Natural killer cell (primary cell): ENCODE results near the gene NRARP. TPM values are rescaled to one million over a fixed set of nuclear protein-coding genes. Genes with fewer than 3 reads are reported as not detected.
"Not testable (repeated sequence)": the region's sequence is repeated elsewhere in the genome, so short reads cannot be mapped to it uniquely, and the experiment has no call there.

Experiments
- ATAC-seq, 3 donors: fragments of 150-1000 bp in 2 of 3; fragments of 200-7000 bp in 1 of 3; cut with Tn5 transposase; 1 replicate in 1 of 3; 2 replicates in 2 of 3; pipeline ENCODE4 v1.10.0; 2021; ENCODE audit warnings: mild to moderate bottlenecking in 2 of 3, moderate library complexity in 2 of 3
- DNase-seq, 2 donors: peaks; one replicate each; pipeline versions ENCODE4 v3.0.0 to v3.0.0-alpha.2; 2013 to 2021; ENCODE audit warnings: mixed read lengths in 1 of 2
- H3K27ac ChIP-seq: one replicate; pipeline ENCODE4 v1.5.1; 2013; ENCODE audit warnings: mild to moderate bottlenecking, low read length
- H3K27me3 ChIP-seq: one replicate; pipeline ENCODE4 v1.6.1; 2013; ENCODE audit warnings: low read length; ENCODE audit not compliant: control insufficient read depth, insufficient read depth
- H3K36me3 ChIP-seq: one replicate; pipeline ENCODE4 v1.6.1; 2013; ENCODE audit warnings: low read length; ENCODE audit not compliant: control insufficient read depth, insufficient read depth
- H3K4me1 ChIP-seq: one replicate; pipeline ENCODE4 v1.6.1; 2013; ENCODE audit warnings: low read length; ENCODE audit not compliant: control insufficient read depth, insufficient read depth
- H3K4me3 ChIP-seq: one replicate; pipeline ENCODE4 v1.5.1; 2013; ENCODE audit warnings: low read length
- H3K9me3 ChIP-seq: one replicate; pipeline ENCODE4 v1.6.1; 2013; ENCODE audit warnings: low read length; ENCODE audit not compliant: control insufficient read depth, insufficient read depth
- H3K27ac Mint-ChIP-seq, 2 donors: one replicate each; pipeline ENCODE4 v1.8.0; 2022; ENCODE audit warnings: mild to moderate bottlenecking in 2 of 2, mixed read lengths in 2 of 2, moderate library complexity in 1 of 2
- H3K27me3 Mint-ChIP-seq, 2 donors: one replicate each; pipeline ENCODE4 v1.8.0; 2022; ENCODE audit warnings: low read depth in 2 of 2, mixed read lengths in 2 of 2
- H3K36me3 Mint-ChIP-seq: one replicate; pipeline ENCODE4 v1.8.0; 2022; ENCODE audit warnings: mixed read lengths
- H3K4me1 Mint-ChIP-seq, 2 donors: one replicate each; pipeline ENCODE4 v1.8.0; 2022; ENCODE audit warnings: mixed read lengths in 2 of 2
- H3K4me3 Mint-ChIP-seq: one replicate; pipeline ENCODE4 v1.8.0; 2022; ENCODE audit warnings: mild to moderate bottlenecking, moderate library complexity, mixed read lengths
- H3K9me3 Mint-ChIP-seq, 2 donors: one replicate each; pipeline ENCODE4 v1.8.0; 2022; ENCODE audit warnings: mixed read lengths in 2 of 2
- CTCF ChIP-seq: fragments of 200-600 bp; IDR thresholded peaks from one replicate; pipeline ENCODE4 v1.8.0; 2022; ENCODE audit warnings: antibody characterized with exemption
- WGBS: methylation state at CpG from one replicate; pipeline ENCODE4 v1.1.7; 2013; ENCODE audit warnings: missing lambda C conversion rate; ENCODE audit not compliant: insufficient coverage; 5-methylcytosine and 5-hydroxymethylcytosine counted together
- intact Hi-C: fragments of 100-400 bp; cut with micrococcal nuclease; formaldehyde crosslinking; loops from one replicate; pipeline ENCODE4 v1.14.2; 2022
- total RNA-seq, 4 donors: library from RNA; stranded (reverse); fragments of 120-200 nt in 1 of 4; gene quantifications; one replicate each; pipeline versions ENCODE4 v1.2.3 to v1.2.4, GENCODE V29; 2013 to 2022

The NRARP gene
- total RNA-seq, 3 donors from 2014 or later (not counting 1 experiment from before 2014, with no cell fraction given) = 0.88 to 2.3 (median 1.2) TPM

- intact Hi-C loops = no loop called here
- no peak overlapping the region for H3K4me3 ChIP-seq
- DNase-seq (no peak), ATAC-seq (no peak)
- Mint-ChIP-seq H3K27me3 (peaks cover 0 to 5% of the 10 kb centered on the region in 2 donors), H3K36me3 (no peaks in the 10 kb centered on the region), H3K27ac (no peak overlapping the region), H3K9me3 (peaks cover 7 to 9% of the 10 kb centered on the region in 2 donors), H3K4me3 (no peak overlapping the region), H3K4me1 (peaks cover 0 to 13% of the 10 kb centered on the region in 2 donors)
- WGBS = 93% methylated on average over 9 of the region's 9 CpGs
- no peaks in the 10 kb centered on the region for H3K36me3 ChIP-seq
- no peak overlapping the region for H3K27ac ChIP-seq
- peaks cover 2% of the 10 kb centered on the region for H3K4me1 ChIP-seq
- H3K27me3 ChIP-seq = peaks cover 4% of the 10 kb centered on the region
- no peak for TF ChIP-seq CTCF
- H3K9me3 ChIP-seq = no peaks in the 10 kb centered on the region
Measured at GRCh38 chr9:137331929-137332328, 29.9 kb upstream of the NRARP start.

GRCh38 chr9:137330689-137331088, 28.6 kb upstream of the NRARP start:
- intact Hi-C loops = no loop called here
- Mint-ChIP-seq H3K27ac (peak overlapping the region; percentile 76 to 79), H3K27me3 (peaks cover 3 to 14% of the 10 kb centered on the region in 2 donors), H3K4me3 (no peak overlapping the region), H3K9me3 (peaks cover 4 to 7% of the 10 kb centered on the region in 2 donors), H3K36me3 (no peaks in the 10 kb centered on the region), H3K4me1 (peaks cover 5 to 23% of the 10 kb centered on the region in 2 donors)
- Histone ChIP-seq H3K27me3 (peaks cover 4% of the 10 kb centered on the region), H3K27ac (no peak overlapping the region), H3K4me3 (no peak overlapping the region), H3K9me3 (no peaks in the 10 kb centered on the region), H3K4me1 (peaks cover 9% of the 10 kb centered on the region), H3K36me3 (no peaks in the 10 kb centered on the region)
- 87% methylated on average over 6 of the region's 6 CpGs for WGBS
- ATAC-seq (no peak), DNase-seq (no peak)
- no peak for TF ChIP-seq CTCF

GRCh38 chr9:137329590-137329989, 27.5 kb upstream of the NRARP start:
- 63% methylated on average over 19 of the region's 26 CpGs for WGBS
- peak overlapping the region; percentile 76 to 79 for H3K27ac Mint-ChIP-seq
- H3K4me3 Mint-ChIP-seq, intact Hi-C loops, H3K36me3 Mint-ChIP-seq, H3K27me3 ChIP-seq, H3K36me3 ChIP-seq, H3K4me1 ChIP-seq, H3K9me3 ChIP-seq, H3K4me3 ChIP-seq, ATAC-seq, H3K27ac ChIP-seq, H3K9me3 Mint-ChIP-seq, DNase-seq: not testable (repeated sequence)
- peaks cover 5 to 23% of the 10 kb centered on the region in 2 donors for H3K4me1 Mint-ChIP-seq
- H3K27me3 Mint-ChIP-seq = peaks cover 3 to 14% of the 10 kb centered on the region in 2 donors

GRCh38 chr9:137327641-137328550, 25.8 kb upstream of the NRARP start:
- Mint-ChIP-seq H3K27ac (peak overlapping the region; percentile 78 to 87), H3K27me3 (peaks cover 3 to 14% of the 10 kb centered on the region in 2 donors), H3K4me3 (peak overlapping the region; percentile 78), H3K4me1 (peaks cover 5 to 23% of the 10 kb centered on the region in 2 donors)
- H3K9me3 Mint-ChIP-seq, H3K27ac ChIP-seq, H3K4me1 ChIP-seq, ATAC-seq, H3K4me3 ChIP-seq, H3K27me3 ChIP-seq, H3K9me3 ChIP-seq, H3K36me3 ChIP-seq, intact Hi-C loops, H3K36me3 Mint-ChIP-seq: not testable (repeated sequence)
- 78% methylated on average over 6 of the region's 8 CpGs for WGBS
- peak in 1 of 2 donors; percentile 42 for DNase-seq
